MG63 (cell line): ENCODE data around the gene BACE2. TPM values are rescaled to one million over a fixed set of nuclear protein-coding genes. Genes with fewer than 3 reads are reported as not detected.

ENCODE experiments used
- DNase-seq: peaks from one replicate; pipeline ENCODE4 v3.0.0-alpha.2; 2020
- H3K27me3 ChIP-seq: fragments of 250-450 bp; sonication (Bioruptor Pico); 2 replicates; pipeline ENCODE4 v1.5.1; 2020; ENCODE audit warnings: mild to moderate bottlenecking, moderate library complexity
- H3K36me3 ChIP-seq: fragments of 250-450 bp; sonication (Bioruptor Pico); 2 replicates; pipeline ENCODE4 v1.5.1; 2020; ENCODE audit warnings: mild to moderate bottlenecking, moderate library complexity
- H3K4me3 ChIP-seq: fragments of 250-450 bp; sonication (Bioruptor Pico); 2 replicates; pipeline ENCODE4 v1.5.1; 2020; ENCODE audit warnings: mild to moderate bottlenecking, moderate library complexity
- H3K9me3 ChIP-seq: fragments of 250-450 bp; sonication (Bioruptor Pico); 2 replicates; pipeline ENCODE4 v1.5.1; 2020; ENCODE audit warnings: mild to moderate bottlenecking, moderate library complexity
- total RNA-seq: library from RNA; depleted of rRNA; stranded (reverse); fragments of >200 nt; shearing (Covaris generic); gene quantifications from 2 replicates; pipeline ENCODE4 v1.2.3, GENCODE V29; 2014; ENCODE audit warnings: low replicate concordance; rRNA removed

BACE2 gene
- total RNA-seq, 1 experiment from 2014 or later: 220 TPM

DNA sequence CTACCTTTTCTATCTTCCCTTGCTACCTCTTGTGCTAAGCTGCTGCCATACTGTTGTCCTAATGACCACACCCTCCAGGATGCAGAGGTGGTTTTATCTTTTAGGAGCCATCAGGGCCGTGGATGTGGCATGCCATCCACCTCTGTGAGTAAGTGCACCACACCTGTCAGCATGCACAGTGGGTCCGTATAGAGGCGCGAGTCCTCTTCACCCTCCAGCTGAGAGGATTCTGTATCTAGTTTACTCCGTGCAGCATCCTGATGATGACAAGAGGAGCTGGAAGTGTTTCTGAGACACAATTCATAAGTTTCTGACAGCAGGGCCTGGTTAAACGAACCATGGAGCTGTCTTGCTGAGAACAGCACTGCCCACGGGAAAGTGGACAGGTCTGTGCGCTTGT, 159.8 kb downstream of the BACE2 start:
- no peaks in the 10 kb centered on the region for H3K27me3 ChIP-seq
- no peak overlapping the region for H3K4me3 ChIP-seq
- no peak for DNase-seq
- H3K9me3 ChIP-seq: no peaks in the 10 kb centered on the region
- H3K36me3 ChIP-seq: no peaks in the 10 kb centered on the region

DNA sequence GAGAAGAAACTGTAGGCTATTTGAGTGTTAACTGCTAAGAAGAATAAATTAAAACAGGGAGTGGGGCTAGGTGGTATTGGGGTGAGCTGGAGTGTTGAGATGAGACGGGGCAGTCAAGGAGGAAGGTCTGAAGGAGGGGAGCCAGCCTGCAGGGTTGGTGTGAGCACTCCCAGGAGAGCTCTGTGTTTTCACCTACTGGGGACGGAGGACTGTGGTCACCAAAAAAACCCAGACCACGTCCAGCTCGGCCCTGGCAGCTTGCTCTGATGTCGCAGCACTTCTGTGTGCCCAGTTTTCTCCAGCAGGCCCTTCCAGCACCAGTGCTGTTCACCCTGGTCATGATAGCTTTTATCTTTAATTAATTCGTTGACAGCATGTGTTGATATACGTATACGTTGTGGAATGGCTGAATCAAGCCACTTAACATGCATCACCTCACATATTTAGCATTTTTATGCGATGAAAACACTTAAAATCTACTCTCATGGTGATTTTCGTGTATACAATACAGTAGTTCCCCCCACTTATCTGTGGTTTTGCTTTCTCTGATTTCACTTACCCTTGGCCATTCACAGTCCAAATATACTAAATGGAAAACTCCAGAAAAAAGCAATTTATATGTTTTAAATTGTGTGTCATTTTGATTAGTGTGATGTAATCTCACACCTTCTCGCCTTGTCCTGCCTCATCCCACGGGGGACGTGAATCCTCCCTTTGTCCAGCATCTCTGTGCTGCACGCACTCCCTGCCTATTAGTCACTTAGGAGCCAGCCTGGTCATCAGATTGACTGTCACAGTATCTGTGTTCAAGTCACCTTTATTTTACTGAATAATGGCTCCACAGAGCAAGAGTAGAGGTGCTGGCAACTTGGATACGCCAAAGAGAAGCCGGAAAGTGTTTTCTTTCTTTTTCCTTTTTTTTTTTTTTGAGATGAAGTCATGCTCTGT, 161.0 kb downstream of the BACE2 start:
- no peaks in the 10 kb centered on the region for H3K27me3 ChIP-seq
- H3K4me3 ChIP-seq: no peak overlapping the region
- no peak for DNase-seq
- H3K9me3 ChIP-seq: no peaks in the 10 kb centered on the region
- no peaks in the 10 kb centered on the region for H3K36me3 ChIP-seq

Other genes with a start within 250 kb of the BACE2 start
- not detected in 2 replicates for gene FAM3B, start 148.6 kb downstream of the BACE2 start, total RNA-seq
- 2.8 and 3.2 TPM in 2 replicates for gene MX2, start 193.9 kb downstream of the BACE2 start, total RNA-seq